ENCODE measurements around the gene MSI2.

- TF ChIP-seq, protein P1, sequence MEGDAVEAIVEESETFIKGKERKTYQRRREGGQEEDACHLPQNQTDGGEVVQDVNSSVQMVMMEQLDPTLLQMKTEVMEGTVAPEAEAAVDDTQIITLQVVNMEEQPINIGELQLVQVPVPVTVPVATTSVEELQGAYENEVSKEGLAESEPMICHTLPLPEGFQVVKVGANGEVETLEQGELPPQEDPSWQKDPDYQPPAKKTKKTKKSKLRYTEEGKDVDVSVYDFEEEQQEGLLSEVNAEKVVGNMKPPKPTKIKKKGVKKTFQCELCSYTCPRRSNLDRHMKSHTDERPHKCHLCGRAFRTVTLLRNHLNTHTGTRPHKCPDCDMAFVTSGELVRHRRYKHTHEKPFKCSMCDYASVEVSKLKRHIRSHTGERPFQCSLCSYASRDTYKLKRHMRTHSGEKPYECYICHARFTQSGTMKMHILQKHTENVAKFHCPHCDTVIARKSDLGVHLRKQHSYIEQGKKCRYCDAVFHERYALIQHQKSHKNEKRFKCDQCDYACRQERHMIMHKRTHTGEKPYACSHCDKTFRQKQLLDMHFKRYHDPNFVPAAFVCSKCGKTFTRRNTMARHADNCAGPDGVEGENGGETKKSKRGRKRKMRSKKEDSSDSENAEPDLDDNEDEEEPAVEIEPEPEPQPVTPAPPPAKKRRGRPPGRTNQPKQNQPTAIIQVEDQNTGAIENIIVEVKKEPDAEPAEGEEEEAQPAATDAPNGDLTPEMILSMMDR (IDR thresholded peaks at IDR 0.05; ENCODE audit: low read length) = no peak
- no peak for TF ChIP-seq EZH2 (IDR thresholded peaks at IDR 0.05; ENCODE audit: borderline replicate concordance, low read length)
Measured at GRCh38 chr17:57704448-57704847, 448.1 kb downstream of the MSI2 start.
